Right renal cortex interstitium (tissue), 3 donors: Measurements from ENCODE around the gene KRTAP9-6. TPM values are rescaled to one million over a fixed set of nuclear protein-coding genes. Genes with fewer than 3 reads are reported as not detected.

Experiments
- DNase-seq, 3 donors: peaks; one replicate each; pipeline ENCODE4 v3.0.0-alpha.2; 2013; ENCODE audit warnings: low read depth in 3 of 3, low spot score in 2 of 3
- polyA plus RNA-seq, 3 donors: library from polyadenylated mRNA; unstranded; fragments of 120-200 nt; gene quantifications; one replicate each; pipeline ENCODE4 v1.2.1, GENCODE V29; 2013; ENCODE audit not compliant: insufficient read length in 3 of 3

The KRTAP9-6 gene
- polyA plus RNA-seq, 3 donors: 0.10 to 0.14 (median 0.11) TPM

GRCh38 chr17:41315204-41315794 is 50.1 kb downstream of the KRTAP9-6 start, which contains the start of gene KRTAP17-1:
Gene KRTAP17-1, minus strand, starts transcription at chr17:41315710. Its CDS starts 60 bp downstream, at chr17:41315650.
- no peak for DNase-seq

Other genes starting within 250 kb of the KRTAP9-6 start
- gene KRTAP1-5, start 238.2 kb upstream of the KRTAP9-6 start, polyA plus RNA-seq: not detected
- not detected for gene KRTAP1-4, start 235.2 kb upstream of the KRTAP9-6 start, polyA plus RNA-seq
- gene KRTAP1-3, start 230.5 kb upstream of the KRTAP9-6 start, polyA plus RNA-seq: not detected
- gene KRTAP1-1, start 223.9 kb upstream of the KRTAP9-6 start, polyA plus RNA-seq: not detected
- gene KRTAP2-1, start 218.1 kb upstream of the KRTAP9-6 start, polyA plus RNA-seq: not detected
- gene KRTAP2-2, start 210.1 kb upstream of the KRTAP9-6 start, polyA plus RNA-seq: not detected
- gene KRTAP2-3, start 205.3 kb upstream of the KRTAP9-6 start, polyA plus RNA-seq: not detected
- gene KRTAP2-4, start 199.5 kb upstream of the KRTAP9-6 start, polyA plus RNA-seq: not detected
- not detected for gene KRTAP4-7, start 181.2 kb upstream of the KRTAP9-6 start, polyA plus RNA-seq
- gene KRTAP4-8, start 167.2 kb upstream of the KRTAP9-6 start, polyA plus RNA-seq: not detected
- gene KRTAP4-16, start 163.2 kb upstream of the KRTAP9-6 start, polyA plus RNA-seq: not detected
- gene KRTAP4-9, start 160.0 kb upstream of the KRTAP9-6 start, polyA plus RNA-seq: not detected
- gene KRTAP4-11, start 147.0 kb upstream of the KRTAP9-6 start, polyA plus RNA-seq: not detected
- not detected for gene KRTAP4-12, start 141.2 kb upstream of the KRTAP9-6 start, polyA plus RNA-seq
- gene KRTAP4-6, start 124.8 kb upstream of the KRTAP9-6 start, polyA plus RNA-seq: not detected
- gene KRTAP4-5, start 115.6 kb upstream of the KRTAP9-6 start, polyA plus RNA-seq: not detected
- gene KRTAP4-4, start 104.6 kb upstream of the KRTAP9-6 start, polyA plus RNA-seq: not detected
- gene KRTAP4-3, start 97.2 kb upstream of the KRTAP9-6 start, polyA plus RNA-seq: not detected
- not detected for gene KRTAP4-2, start 87.2 kb upstream of the KRTAP9-6 start, polyA plus RNA-seq
- gene KRTAP4-1, start 80.5 kb upstream of the KRTAP9-6 start, polyA plus RNA-seq: not detected
- gene KRTAP9-1, start 75.5 kb upstream of the KRTAP9-6 start, polyA plus RNA-seq: not detected
- gene KRTAP9-2, start 38.7 kb upstream of the KRTAP9-6 start, polyA plus RNA-seq: not detected
- not detected for gene KRTAP9-3, start 32.9 kb upstream of the KRTAP9-6 start, polyA plus RNA-seq
- gene KRTAP9-8, start 27.4 kb upstream of the KRTAP9-6 start, polyA plus RNA-seq: not detected
- gene KRTAP9-4, start 15.7 kb upstream of the KRTAP9-6 start, polyA plus RNA-seq: not detected
- gene KRTAP9-9, start 10.0 kb upstream of the KRTAP9-6 start, polyA plus RNA-seq: not detected
- gene KRTAP9-7, start 10.3 kb downstream of the KRTAP9-6 start, polyA plus RNA-seq: not detected
- gene KRTAP29-1, start 37.5 kb downstream of the KRTAP9-6 start, polyA plus RNA-seq: not detected
- not detected for gene KRTAP16-1, start 43.9 kb downstream of the KRTAP9-6 start, polyA plus RNA-seq
- not detected for gene KRTAP17-1, start 50.3 kb downstream of the KRTAP9-6 start, polyA plus RNA-seq
- gene KRT33A, start 85.5 kb downstream of the KRTAP9-6 start, polyA plus RNA-seq: not detected
- not detected for gene KRT33B, start 104.4 kb downstream of the KRTAP9-6 start, polyA plus RNA-seq
- gene KRT34, start 116.9 kb downstream of the KRTAP9-6 start, polyA plus RNA-seq: not detected
- not detected for gene KRT31, start 132.2 kb downstream of the KRTAP9-6 start, polyA plus RNA-seq
- gene KRT37, start 159.2 kb downstream of the KRTAP9-6 start, polyA plus RNA-seq: not detected
- gene KRT38, start 175.6 kb downstream of the KRTAP9-6 start, polyA plus RNA-seq: not detected
- not detected for gene KRT32, start 202.0 kb downstream of the KRTAP9-6 start, polyA plus RNA-seq
- gene KRT35, start 215.8 kb downstream of the KRTAP9-6 start, polyA plus RNA-seq: under 1 TPM in 1 of 3 donors, not detected in 2; 0.10 TPM
- gene KRT36, start 224.5 kb downstream of the KRTAP9-6 start, polyA plus RNA-seq: not detected
- under 1 TPM in 1 of 3 donors, not detected in 2; 0.34 TPM for gene KRT13, start 240.2 kb downstream of the KRTAP9-6 start, polyA plus RNA-seq